Heart right ventricle (tissue), 16 donors: Measurements from ENCODE around the gene BAX. TPM values are rescaled to one million over a fixed set of nuclear protein-coding genes. Genes with fewer than 3 reads are reported as not detected.
A peak's percentile ranks its signal among the peaks of the same experiment; 100 is the strongest.

ENCODE experiments used
- ATAC-seq, 8 donors: fragments of 200-7000 bp; cut with Tn5 transposase; one replicate each; pipeline ENCODE4 v1.9.1; 2020; ENCODE audit warnings: mild to moderate bottlenecking in 8 of 8, moderate library complexity in 8 of 8, moderate number of reproducible peaks in 1 of 8
- DNase-seq, 2 donors: peaks; one replicate each; pipeline ENCODE4 v3.0.0-alpha.2; 2020
- H3K27ac ChIP-seq, 10 donors: fragments of 200-600 bp; sonication (generic) in 2 of 10; one replicate each; pipeline versions ENCODE4 v1.5.0 to v1.8.0; 2020 to 2022; ENCODE audit warnings: mild to moderate bottlenecking in 3 of 10
- H3K27me3 ChIP-seq, 7 donors: fragments of 200-600 bp; one replicate each; pipeline ENCODE4 v1.8.0; 2021 to 2022; ENCODE audit warnings: mild to moderate bottlenecking in 2 of 7
- H3K36me3 ChIP-seq, 9 donors: fragments of 200-600 bp; sonication (generic) in 1 of 9; one replicate each; pipeline versions ENCODE4 v1.5.0 to v1.8.0; 2020 to 2022; ENCODE audit warnings: mild to moderate bottlenecking in 2 of 9
- H3K4me1 ChIP-seq, 9 donors: fragments of 200-600 bp; sonication (generic) in 1 of 9; one replicate each; pipeline versions ENCODE4 v1.5.0 to v1.8.0; 2020 to 2022; ENCODE audit warnings: mild to moderate bottlenecking in 4 of 9
- H3K4me3 ChIP-seq, 10 donors: fragments of 200-600 bp; sonication (generic) in 2 of 10; one replicate each; pipeline versions ENCODE4 v1.5.0 to v1.8.0; 2020 to 2022; ENCODE audit warnings: mild to moderate bottlenecking in 7 of 10, moderate library complexity in 2 of 10
- H3K9me3 ChIP-seq, 11 donors: fragments of 200-600 bp in 10 of 11; sonication (generic) in 2 of 11; one replicate each; pipeline versions ENCODE4 v1.5.0 to v1.8.0; 2013 to 2022; ENCODE audit warnings: mild to moderate bottlenecking in 2 of 11, control low read depth in 1 of 11, moderate library complexity in 1 of 11
- WGBS, 2 donors: extraction: QIAGEN DNeasy Blood & Tissue Kit; methylation state at CpG; one replicate each; pipeline ENCODE4 v1.1.7; 2013; ENCODE audit warnings: inconsistent platforms in 1 of 2; 5-methylcytosine and 5-hydroxymethylcytosine counted together
- intact Hi-C, 10 donors: fragments of 100-400 bp; cut with DNase I; formaldehyde crosslinking; loops; one replicate each; pipeline versions ENCODE4 v1.11.1 to v1.14.2; 2022
- polyA plus RNA-seq, 2 donors: library from polyadenylated mRNA; stranded (reverse); fragments of 200-250 nt; gene quantifications; one replicate each; pipeline ENCODE4 v1.2.3, GENCODE V29; 2013
- total RNA-seq, 10 donors: library from RNA; stranded (reverse); fragmentation: NEBNext Ultra II Directional in 3 of 10; extraction: Animal tissue kit (Norgen Biotek cat#: 25700) in 3 of 10; gene quantifications; one replicate each; pipeline versions ENCODE4 v1.2.1 to v1.2.4, GENCODE V29; 2021 to 2023
- TF ChIP-seq, protein P1 (sequence below), 9 donors: fragments of 200-600 bp; sonication (generic) in 2 of 9; IDR thresholded peaks; one replicate each; pipeline versions ENCODE4 v1.5.0 to v1.8.0; 2021 to 2022; ENCODE audit warnings: antibody characterized with exemption in 9 of 9, mild to moderate bottlenecking in 5 of 9, moderate library complexity in 1 of 9
- donor health status: Arrhythmogenic right ventricular cardiomyopathy.
- donor health status: ischemic (EF 13 %, LVEDD 7.1; RV severe dilation, severe dysfunction).
- donor health status: healthy with polysubstance abuse.
- donor health status: DM: no; HTN: yes; CAD: no.
- donor health status: DM: no; HTN: no; CAD: no.
- donor health status: ischemic (EF 25% LVEDD 6.9; RV normal size, moderate dysfunction).
- donor health status: ischemic (EF 25% LVEDD 5.7; RV mildly dilated, moderate dysfunction).
- donor health status: healthy.
- donor health status: DM: yes; HTN: yes; CAD: no.
- donor health status: Ischemic cardiomyopathy.
- donor health status: ischemic (EF 35%, LVEDD 5.7; RV mildly dilated, moderate dysfunction).
- donor health status: nonischemic (EF 11% LVEDD 7.7; RV severe dilation, severe dysfunction).
- donor health status: DM: yes; HTN: yes; CAD: no.
- donor health status: PGD.
- donor health status: ischemic (EF 29% LVEDD 5.4; RV normal size, mild dysfunction).
- donor health status: nonischemic (EF 23%, LVEDD 6.1; RV moderate dilation, normal function).

The BAX gene
- total and polyA plus RNA-seq, 12 donors = 11.5 to 41.5 (median 19.5) TPM

DNA sequence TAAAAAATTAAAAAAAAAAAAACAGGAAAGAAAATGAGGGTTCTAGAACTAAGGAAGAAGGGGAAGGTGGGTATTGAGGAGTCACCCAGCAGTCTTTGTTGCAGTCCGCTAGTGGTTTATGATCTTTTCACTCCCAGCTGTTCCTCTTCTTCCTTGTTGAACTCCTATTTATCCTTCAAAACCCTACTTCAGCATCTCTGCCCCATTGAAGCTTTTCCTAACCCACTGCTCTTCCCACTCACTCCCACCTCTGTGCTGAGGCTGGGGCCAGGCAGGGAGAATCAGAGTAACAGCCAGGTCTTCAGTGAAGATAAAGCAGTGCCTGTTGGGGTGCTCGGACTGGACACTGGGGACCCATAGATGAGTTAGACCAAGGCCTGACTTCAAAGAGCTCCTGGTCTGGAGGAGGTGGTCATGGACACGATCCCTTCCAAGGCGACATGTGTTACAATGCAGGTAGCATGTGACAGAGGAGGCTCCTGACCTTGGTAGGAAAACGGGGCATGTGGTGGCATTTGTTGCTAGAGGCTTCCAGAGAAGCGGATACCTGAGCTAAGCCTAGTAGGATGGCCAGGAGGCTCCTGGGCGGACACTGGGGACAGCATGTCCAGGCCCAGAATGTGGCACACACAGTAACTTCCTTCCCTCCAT lies 50.4 kb downstream of the BAX start:
- intact Hi-C loops = no loop called here
- peaks cover 0 to 93% (median 46%) of the 10 kb centered on the region in 9 donors for H3K36me3 ChIP-seq
- WGBS, 2 donors = 95 to 97% methylated on average over 7 of the region's 7 CpGs
- DNase-seq = no peak
- H3K4me3 ChIP-seq = no peak overlapping the region
- TF ChIP-seq, protein P1, sequence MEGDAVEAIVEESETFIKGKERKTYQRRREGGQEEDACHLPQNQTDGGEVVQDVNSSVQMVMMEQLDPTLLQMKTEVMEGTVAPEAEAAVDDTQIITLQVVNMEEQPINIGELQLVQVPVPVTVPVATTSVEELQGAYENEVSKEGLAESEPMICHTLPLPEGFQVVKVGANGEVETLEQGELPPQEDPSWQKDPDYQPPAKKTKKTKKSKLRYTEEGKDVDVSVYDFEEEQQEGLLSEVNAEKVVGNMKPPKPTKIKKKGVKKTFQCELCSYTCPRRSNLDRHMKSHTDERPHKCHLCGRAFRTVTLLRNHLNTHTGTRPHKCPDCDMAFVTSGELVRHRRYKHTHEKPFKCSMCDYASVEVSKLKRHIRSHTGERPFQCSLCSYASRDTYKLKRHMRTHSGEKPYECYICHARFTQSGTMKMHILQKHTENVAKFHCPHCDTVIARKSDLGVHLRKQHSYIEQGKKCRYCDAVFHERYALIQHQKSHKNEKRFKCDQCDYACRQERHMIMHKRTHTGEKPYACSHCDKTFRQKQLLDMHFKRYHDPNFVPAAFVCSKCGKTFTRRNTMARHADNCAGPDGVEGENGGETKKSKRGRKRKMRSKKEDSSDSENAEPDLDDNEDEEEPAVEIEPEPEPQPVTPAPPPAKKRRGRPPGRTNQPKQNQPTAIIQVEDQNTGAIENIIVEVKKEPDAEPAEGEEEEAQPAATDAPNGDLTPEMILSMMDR (IDR thresholded peaks at IDR 0.05) = no peak
- no peaks in the 10 kb centered on the region for H3K9me3 ChIP-seq
- H3K27ac ChIP-seq = no peak overlapping the region
- ATAC-seq = no peak
- H3K27me3 ChIP-seq = no peaks in the 10 kb centered on the region
- no peaks in the 10 kb centered on the region for H3K4me1 ChIP-seq

DNA sequence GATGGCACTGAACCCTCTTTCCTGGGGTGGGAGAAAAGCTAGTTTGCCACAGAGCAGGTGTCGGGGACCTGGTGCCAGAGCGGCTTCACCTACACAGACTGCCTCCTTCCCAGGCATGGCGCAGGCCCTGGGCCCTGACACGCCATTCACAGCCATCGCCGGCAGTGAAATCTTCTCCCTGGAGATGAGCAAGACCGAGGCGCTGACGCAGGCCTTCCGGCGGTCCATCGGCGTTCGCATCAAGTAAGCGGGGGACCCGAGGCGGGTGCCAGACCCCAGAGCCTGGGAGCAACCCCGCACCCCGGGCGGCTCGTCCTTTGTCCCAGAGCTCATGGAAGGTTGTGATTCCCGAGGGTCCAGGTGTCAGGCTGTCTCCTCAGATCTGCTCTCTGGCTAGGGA lies 52.2 kb downstream of the BAX start:
- Histone ChIP-seq H3K9me3 (no peaks in the 10 kb centered on the region), H3K27ac (no peak overlapping the region), H3K4me3 (no peak overlapping the region), H3K4me1 (no peaks in the 10 kb centered on the region), H3K36me3 (peaks cover 0 to 98% (median 52%) of the 10 kb centered on the region in 9 donors), H3K27me3 (no peaks in the 10 kb centered on the region)
- intact Hi-C loops = no loop called here
- ATAC-seq (no peak), DNase-seq (no peak)
- TF ChIP-seq, protein P1 (IDR thresholded peaks at IDR 0.05) = no peak
- WGBS, 2 donors = 96 to 97% methylated on average over 22 of the region's 22 CpGs

DNA sequence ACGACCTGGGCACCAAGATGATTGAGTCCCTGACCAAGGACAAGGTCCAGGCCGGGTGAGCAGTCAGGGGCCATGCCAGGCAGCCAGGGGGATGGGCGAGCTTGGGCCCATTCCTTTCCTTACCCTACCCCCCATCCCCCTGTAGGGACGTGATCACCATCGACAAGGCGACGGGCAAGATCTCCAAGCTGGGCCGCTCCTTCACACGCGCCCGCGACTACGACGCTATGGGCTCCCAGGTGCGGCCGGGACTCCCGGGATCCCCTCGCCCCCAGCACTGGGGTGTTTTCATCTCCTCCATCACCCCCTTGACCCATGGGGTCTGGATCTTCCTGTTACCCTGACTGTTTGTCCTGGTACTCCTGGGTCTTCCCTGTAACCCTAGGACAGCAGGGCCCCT lies 55.2 kb downstream of the BAX start:
- Histone ChIP-seq H3K4me3 (no peak overlapping the region), H3K9me3 (no peaks in the 10 kb centered on the region), H3K27me3 (no peaks in the 10 kb centered on the region), H3K36me3 (peaks cover 0 to 96% (median 41%) of the 10 kb centered on the region in 9 donors), H3K4me1 (no peaks in the 10 kb centered on the region), H3K27ac (no peak overlapping the region)
- DNase-seq (no peak), ATAC-seq (peak in 2 of 8 donors; percentile 7)
- intact Hi-C loops = no loop called here
- TF ChIP-seq, protein P1 (IDR thresholded peaks at IDR 0.05) = no peak
- WGBS, 2 donors = 98% methylated on average over 18 of the region's 18 CpGs

DNA sequence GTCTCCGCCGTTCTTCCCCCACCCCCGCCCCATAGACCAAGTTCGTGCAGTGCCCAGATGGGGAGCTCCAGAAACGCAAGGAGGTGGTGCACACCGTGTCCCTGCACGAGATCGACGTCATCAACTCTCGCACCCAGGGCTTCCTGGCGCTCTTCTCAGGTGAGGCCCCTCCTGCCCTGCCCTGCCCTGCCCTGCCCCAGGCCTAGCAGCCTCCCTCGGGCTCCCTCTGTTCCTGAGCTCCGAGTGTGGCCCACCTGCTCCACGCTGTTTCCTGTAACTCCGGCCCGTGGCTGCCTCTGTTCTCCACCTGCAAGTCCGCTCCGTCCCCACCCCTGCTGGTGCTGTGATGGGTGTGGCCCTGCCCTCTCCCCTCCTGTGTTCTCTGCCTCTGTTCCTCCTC lies 55.8 kb downstream of the BAX start:
- Histone ChIP-seq H3K27ac (no peak overlapping the region), H3K9me3 (no peaks in the 10 kb centered on the region), H3K4me1 (no peaks in the 10 kb centered on the region), H3K4me3 (no peak overlapping the region), H3K27me3 (no peaks in the 10 kb centered on the region), H3K36me3 (peaks cover 0 to 96% (median 35%) of the 10 kb centered on the region in 9 donors)
- DNase-seq (no peak), ATAC-seq (no peak)
- TF ChIP-seq, protein P1 (IDR thresholded peaks at IDR 0.05) = no peak
- intact Hi-C loops = no loop called here
- 92 to 93% methylated on average over 18 of the region's 18 CpGs for WGBS, 2 donors
